NCI-H2196 treated with DMSO at 0.1 percent for 48 hours (cell line): Measurements from ENCODE around the gene FBLN1.

Experiments used
- DNase-seq: peaks from one replicate; lab custom pipeline; 2025; ENCODE audit not compliant: unreplicated experiment; lab: John Stamatoyannopoulos, UW

Gene FBLN1

DNA sequence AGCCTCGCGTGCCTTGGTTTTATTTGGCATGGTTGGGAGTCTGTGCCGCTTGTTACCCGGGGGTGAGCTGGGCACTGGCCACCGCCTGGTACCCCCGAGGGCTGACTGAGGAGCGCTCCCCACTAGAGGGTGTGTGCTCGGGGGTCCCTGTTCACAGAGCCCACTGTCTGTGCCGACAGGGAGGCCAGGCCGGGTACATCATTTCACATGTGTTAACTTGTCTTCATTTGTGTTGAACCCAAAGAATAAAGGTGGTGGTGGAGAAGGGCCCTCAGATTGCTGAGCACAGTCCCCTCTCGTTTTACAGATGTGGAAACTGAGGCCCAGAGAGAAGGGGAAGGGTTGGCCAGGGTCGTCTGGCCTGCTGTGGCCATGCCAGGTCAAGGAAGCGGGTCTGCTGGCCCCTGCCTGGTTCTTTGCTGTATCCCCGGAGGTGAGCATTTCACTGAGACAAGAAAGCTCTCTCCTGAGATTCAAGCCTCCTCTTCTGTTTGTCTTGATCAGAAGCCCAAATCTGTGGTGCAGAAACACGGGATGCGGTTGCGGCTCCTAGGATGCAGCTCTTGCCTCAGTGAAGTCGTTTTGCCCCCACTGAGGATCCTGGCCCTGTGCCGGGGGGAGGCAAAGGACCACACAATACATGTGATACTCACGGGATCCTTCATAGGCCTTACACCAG is 60.8 kb downstream of the FBLN1 start:
- no peak for DNase-seq

DNA sequence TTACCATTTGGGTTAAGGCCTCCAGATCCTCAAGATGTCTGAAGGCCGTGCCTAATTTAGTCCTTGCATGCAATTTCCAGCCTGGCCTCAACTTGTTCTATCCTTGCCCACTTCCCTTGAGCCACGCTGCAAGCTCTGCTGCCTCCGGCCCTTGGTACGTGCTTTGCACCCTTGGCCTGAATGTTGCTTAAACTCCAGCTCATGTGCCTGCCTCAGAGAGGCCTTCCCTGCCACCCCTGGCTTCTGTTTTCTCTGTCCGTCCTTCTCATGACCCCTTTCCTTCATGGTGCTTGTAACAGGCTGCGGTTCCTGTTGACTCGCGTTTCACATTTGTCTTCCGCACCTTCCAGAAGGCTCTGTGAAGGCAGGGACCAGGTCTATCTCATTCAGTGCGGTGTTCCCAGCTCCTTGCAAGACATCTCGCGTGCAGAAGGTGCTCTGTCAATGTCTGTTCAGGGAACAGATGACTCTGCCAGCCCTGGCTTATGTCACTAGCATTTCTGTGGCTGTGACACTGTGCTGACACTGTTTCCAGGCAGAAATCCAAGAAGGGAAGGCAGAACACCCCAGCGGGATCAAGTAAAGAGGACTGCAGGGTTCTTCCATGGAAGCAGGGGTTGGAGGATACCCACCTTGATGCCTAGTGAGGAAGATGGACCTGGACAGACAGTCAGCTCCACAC is 61.8 kb downstream of the FBLN1 start:
- no peak for DNase-seq

DNA sequence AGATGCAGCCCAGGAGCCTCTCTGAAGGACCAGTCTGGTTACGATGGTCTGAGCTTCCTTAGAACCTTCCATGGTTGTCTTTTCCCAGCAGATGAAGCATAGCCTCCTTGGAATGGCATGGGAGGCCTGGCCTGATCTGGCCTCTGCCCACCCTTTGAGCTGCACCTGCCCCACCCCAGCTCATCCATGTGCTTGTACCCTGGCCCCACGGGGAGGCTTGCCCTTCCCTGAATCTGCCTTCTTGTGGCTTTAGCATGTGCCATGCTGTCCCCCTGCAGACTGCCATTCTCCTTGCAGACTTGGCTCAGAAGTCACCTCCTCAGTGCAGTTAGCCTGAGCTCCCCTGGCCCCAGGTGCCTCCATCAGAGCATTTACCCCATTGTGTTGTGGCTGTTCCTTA is 62.5 kb downstream of the FBLN1 start:
- no peak for DNase-seq

DNA sequence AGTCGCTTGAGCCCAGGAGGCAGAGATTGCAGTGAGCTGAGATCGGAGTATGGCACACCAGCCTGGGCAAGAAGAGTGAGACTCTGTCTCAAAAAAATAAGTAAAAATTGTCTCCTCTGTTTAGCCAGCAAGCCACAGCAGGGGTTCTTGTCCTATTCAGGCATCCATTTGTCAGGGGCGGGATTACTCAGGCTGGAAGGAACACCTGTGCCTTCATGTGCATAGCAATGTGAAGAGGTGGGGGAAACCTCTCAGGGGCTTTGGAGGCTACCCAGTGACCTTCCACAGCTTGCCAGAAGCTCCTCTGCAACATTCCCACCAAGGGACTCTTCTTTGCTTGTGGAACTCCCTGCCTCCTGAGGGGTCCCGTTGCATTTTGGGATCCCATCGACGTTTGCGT is 63.3 kb downstream of the FBLN1 start:
- DNase-seq: no peak

DNA sequence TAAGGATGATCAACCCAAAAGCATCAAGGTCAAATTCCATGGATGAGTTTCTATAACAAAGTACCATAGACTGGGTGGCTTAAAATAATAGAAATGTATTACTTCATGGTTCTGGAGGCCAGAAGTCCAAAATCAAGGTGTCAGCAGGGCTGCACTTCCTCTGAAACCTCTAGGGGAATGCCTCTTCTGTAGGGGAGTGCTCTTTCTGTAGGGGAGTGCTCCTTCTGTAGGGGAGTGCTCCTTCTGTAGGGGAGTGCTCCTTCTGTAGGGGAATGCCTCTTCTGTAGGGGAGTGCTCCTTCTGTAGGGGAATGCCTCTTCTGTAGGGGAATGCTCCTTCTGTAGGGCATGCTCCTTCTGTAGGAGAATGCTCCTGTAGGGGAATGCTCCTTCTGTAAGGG is 65.5 kb downstream of the FBLN1 start:
- DNase-seq: no peak

DNA sequence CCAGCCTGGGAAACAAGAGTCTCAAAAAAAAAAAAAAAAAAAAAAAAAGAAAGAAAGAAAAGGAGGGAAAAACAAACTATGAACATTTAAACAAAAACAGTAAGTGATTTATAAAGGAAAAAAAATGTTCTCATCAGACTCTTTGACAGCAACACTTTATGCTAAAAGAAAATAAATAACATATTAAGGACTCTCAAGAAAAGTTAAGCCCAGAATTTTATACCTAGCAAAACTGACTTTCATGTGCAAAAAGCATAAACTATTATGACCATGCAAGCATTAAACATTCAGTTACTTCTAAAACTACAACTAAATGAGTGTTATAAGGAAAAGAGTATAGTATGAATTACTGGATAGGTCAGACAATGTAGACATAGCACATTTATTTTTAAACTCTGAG is 68.4 kb downstream of the FBLN1 start:
- DNase-seq: no peak

DNA sequence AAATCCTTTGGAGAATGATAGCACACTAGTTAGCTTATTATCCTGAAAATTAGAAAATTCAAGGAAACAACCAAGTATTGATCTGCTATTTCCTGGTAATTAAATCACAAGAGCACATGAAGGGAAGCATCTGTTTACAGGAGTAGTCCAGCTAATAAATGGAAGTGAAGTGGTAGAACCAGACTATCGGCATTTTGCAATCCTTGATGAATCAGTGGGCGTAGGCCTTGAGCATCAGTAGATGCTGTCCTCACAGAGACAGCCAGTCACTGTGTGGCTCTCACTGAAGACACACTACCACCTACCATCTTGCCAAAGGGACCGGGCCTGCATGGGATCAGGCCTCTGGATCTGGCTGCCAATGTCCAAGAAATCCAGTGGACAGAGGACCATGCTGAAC is 69.8 kb downstream of the FBLN1 start:
- DNase-seq: no peak

DNA sequence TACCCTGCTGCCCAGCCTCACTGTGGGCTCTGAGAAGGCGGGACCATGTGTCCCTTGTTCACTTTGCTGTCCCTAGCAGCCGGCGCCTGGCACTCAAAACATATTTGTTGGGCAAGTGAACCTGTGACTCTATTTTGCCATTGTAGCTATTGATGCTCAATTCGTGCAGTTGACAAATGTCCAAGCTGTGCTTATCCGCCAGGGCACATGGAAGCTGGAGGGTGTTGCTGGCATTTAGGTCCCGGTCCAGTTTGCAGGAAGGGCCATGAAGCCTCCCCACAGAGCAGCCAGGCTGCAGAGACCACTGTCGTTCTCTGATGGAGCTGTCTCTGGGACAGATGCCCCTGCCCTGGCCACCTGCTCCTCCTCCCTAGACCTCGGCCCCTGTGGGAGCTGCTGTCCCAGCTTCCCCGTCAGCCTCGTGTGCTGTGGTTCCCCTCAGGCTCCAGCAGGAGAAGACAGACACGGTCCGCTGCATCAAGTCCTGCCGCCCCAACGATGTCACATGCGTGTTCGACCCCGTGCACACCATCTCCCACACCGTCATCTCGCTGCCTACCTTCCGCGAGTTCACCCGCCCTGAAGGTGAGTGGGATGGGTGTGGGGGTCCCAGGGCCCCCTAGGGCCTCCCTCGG is 71.5 kb downstream of the FBLN1 start:
- DNase-seq: no peak

DNA sequence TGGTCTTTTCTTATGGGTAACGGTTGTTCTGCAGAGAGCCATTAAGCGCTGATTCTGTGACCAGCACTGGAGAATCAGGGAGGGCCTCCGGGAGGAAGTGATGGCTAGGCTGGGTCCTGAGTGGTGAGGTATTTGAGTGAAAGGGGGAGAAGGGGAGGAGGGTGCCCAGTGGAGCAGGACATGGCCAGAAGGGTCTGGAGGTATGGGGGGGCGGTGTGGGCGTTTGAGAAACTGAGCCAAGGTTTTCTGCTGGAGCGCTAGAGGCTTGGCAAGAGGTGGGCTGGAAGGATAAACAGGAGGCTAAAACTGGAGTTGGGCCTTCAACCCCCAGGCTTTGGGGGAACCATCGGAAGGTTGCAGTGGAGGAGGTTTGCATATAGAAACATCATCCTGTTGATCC is 72.5 kb downstream of the FBLN1 start:
- DNase-seq: no peak

DNA sequence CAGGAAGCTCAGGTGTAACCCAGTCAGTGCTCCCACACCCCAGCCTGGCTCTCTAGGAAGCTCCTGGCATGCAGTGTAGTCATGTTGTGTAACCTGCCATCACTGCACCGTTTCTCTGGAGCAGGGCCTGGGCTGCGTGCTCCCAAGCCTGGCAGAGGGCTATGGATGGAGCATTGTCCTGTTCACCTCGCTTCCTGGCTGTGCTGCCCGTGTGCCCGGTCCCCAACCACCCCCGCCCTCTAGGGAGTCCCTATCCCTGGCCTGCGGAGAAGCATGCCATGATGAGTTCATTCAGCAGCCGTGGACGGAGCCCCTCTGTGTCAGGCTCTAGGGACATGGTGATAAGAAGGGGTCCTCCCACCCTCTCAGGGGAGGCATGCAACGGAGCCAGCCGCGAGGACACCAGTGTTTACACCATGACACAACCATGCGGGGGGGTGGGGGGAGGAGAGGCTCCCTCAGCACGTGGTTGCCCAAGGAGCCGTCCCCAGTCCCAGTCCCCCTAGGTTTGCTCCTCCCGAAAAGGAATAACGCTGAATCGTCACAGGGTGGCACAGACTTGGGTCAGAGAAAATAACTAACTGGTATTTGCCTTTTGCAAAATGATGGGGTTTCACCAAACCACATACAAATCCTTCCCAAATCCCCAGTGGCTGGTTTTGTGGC is 73.1 kb downstream of the FBLN1 start:
- DNase-seq: no peak

DNA sequence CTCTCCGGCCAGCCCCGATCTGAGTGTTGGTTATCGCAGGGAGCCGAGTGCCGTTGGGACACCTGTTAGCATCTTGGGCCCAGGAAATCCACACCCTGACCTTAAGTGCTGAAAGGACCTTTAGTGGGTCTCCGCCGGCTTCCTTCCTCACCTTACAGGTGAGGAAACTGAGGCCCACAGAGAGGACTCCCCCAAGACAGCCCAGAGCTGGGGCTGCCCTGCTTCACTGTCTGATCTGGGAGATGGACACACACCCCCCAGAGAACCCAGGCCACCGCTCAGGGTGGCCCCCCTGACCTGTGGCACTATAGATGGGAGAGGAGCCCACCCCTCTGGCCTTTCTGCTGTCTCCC is 73.6 kb downstream of the FBLN1 start:
- DNase-seq: no peak

DNA sequence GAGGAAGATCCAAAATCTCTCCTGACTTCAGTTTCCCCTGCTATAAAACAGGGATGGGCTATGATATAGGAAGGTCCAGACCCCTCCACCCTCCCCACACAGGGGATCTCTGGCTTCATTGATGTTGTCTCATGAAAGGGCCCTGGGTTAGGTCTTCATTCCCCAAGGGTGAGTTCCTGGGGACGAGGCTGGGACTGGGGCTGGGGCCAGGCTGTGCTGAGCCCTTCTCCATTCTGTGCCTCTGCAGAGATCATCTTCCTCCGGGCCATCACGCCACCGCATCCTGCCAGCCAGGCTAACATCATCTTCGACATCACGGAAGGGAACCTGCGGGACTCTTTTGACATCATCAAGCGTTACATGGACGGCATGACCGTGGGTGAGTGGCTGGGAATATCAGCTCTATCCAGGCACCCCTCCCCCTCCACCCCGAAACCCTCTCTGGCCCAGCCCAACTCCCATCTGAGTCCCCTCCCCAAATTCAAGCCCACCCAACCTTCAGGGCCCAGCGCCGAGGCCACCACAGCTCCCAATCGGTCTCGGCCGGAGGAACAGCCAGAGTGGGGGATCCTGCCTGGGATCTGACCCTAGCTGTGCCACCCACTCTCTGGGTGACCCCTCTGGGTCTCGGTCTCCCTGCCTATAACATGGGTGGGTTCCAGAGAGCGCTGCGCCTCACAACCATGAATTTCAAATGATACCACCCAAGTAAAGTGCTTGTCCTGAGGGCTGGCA is 74.2 kb downstream of the FBLN1 start:
- no peak for DNase-seq

DNA sequence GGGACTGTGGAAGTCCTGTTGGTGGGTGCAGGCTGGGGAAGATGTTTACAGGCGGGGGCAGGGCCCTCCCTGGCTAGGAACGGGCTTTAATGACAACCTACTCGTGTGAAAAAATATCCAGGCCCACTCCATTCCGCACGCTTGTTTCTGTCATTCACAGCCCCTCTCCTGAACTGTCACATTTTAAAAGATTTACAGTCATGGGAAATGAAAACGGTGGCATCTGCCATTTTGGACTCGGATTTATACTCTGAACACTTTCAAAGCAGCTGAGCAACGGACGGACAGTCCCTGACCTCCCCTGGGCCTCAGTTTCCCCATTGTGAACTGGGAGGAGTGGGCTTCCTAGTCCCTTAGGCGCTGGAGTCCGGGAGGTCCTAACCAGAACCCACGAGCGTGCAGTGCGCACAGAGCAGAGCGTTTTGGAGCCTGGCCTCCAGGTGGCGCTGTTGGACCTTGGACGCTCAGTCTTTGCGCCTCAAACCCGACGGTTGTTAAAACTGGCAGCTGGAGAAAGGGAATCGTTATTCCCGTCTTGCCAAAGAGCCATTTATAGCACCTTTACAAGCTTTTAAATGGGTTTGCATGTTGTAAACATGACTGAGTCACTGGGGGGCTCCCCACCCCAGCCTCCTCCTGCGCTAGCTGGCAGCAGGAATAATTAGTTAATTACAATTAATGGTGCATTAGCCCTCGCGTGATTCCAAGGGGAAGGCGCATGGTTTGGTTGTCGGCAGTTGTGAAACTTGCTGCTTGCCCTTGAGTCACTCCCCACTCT is 75.3 kb downstream of the FBLN1 start:
- peak; percentile 68 for DNase-seq

DNA sequence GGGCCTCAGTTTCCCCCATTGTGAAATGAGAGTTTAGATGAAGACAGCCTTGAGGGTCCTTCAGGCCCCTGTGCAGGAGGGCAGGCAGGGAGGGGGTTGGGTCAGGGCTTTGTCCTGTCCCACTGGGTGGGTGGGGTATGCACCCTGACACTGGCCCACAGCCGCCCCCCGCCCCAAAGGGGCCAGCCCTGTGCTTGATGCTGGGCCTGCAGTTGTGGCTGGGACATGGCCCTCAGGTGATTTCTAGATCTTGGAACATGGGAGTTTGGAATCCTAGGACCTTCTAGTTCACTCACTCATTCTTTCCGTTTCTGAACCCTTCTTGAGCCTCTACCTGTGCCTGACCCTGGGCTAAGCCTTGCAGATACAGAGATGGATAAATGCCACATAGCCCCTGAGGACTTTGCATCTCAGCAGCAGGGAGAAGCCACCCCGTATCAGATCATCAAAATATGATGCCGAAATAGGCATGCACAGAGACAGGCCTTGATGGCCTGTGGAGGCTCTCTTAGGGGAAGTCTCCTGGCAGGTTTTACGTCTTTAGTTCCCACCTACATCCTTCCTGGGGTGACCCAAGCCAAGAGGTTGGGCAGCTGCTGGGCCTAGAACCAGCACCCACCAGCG is 76.0 kb downstream of the FBLN1 start:
- no peak for DNase-seq

DNA sequence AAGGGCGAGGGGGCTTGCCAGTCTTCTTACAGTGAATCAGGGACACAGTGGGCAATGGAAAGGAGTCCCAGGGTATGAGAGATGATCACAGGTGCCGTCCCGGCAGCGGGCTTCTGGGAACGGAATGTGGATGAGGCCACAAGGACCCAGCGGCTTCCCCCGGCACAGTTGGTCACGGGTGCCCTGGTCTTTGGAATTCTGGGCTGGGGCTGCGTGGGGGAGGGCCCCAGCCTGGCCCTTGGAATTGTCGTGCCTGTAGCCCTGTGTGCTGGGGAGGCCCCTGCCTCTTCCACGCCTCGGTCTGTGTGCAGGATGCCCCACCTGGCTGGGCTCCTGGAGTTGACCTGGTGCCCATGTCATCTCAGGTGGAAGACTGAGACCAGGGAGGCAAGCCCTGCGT is 76.6 kb downstream of the FBLN1 start:
- DNase-seq: no peak

DNA sequence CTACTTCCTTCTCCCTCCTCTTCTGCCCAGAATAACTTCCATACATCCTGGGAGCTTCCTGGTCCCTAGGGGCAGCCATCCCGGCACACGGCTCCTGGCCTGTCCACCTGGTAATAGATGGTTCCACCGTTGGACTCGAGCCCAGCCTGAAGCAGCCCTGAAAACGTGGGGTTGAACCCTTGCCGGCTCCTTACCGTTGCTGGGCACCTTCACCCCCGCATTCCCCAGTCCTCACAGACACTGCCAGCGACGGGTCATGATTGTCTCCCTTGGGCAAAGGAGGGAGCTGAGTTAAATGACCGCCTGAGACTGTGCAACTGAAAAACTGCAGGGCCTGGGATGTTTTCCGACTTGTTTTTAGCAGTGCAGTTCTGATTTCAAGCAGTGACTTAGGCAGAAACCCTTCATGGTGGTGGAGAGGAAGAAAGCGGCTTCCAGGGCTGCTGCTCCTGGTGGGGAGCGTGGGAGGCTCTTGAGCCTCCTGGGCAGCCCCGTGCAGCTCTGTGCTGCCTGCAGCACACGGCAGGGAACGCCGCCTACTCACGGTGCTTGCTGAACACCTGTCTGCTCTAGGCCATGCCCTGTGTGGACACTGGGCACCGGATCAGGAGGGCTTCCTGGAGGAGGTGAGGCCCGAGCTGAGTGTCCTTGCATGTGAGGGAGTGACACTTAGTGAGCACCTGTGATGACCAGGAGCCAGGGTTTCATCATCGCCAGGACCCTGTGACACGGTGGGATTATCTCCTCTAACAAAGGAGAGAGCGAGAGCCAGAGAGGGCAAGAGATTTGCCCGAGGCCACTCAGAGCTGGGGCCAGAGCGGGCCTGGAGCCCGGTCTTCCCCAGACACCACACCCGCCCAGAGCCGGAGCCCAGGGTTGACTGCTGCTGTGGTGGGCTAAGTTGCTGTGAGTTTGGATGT is 77.4 kb downstream of the FBLN1 start:
- DNase-seq: no peak

DNA sequence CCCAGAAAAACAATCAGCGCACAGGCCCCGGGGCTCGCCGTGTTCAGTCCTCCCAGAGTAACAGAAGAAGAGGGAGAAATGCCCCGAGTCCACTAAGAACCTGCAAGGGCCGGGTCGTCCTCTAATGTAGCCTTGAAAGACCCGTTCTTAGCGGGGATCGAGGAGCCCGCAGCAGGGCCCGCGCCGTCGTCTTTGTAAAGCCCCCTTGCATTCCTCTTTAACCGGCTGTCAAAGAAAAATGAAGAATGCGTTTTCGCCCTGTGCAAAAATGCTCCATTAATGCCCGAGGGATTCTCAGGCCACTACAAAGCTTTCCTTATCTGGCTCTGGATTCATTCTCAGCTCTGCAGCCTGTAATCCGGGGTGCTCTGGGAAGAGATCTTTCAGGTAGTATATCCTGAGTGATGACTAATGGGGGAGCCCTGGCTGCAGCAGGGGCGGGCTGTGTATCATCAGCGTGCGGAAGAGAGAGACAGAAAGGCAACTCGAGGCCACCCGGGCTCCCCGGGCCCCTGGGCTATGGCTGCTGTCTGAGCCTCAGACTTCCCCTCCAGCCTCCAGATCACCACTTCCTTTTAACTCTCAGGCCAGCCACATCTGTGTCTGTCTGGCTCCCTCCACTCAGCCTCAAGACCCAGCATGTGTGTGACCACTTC is 78.2 kb downstream of the FBLN1 start:
- no peak for DNase-seq

DNA sequence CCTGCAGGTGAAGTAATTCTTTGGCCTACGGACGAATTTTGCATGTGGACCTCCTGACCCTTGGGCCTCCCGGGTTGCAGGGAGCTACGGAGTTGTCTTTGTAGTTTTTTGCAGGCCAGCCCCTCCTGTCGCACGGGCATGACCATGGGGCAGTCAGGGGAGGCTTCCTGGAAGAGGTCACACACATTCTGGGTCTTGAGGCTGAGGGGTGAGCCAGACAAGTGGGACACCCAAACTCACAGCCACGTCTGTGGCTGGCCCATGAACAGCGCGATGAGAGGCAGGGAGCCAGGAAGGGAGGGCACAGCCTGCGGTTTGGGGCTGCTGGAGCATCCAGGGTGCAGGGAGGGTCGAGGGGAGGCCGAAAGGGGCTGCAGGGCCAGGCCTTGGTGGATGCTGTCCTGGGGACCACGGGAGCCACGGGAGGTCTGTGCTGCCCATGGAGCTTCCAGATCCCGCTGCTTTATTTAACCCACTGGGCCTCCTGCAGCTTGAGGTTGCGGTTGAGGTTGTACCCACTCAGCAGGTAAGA is 78.9 kb downstream of the FBLN1 start:
- DNase-seq: no peak
